Activated CD4-positive, alpha-beta T cell treated with anti-CD3 and anti-CD28 coated beads, Interleukin-10, Interleukin-2, amounts not matched to agents 100 ng/mL and 50 ng/mL, durations not matched to agents 16 hours and 8 hours (primary cell): ENCODE measurements around the gene CERCAM.

Experiments used
- DNase-seq: peaks from one replicate; pipeline ENCODE4 v3.0.0-alpha.2; 2020

CERCAM gene

GRCh38 chr9:128457207-128457606, 36.5 kb downstream of the CERCAM start:
- no peak for DNase-seq

GRCh38 chr9:128459011-128459410, 38.4 kb downstream of the CERCAM start:
- DNase-seq = no peak

- no peak for DNase-seq
Observed at GRCh38 chr9:128469070-128469469, 48.4 kb downstream of the CERCAM start.

- DNase-seq = no peak
Observed at GRCh38 chr9:128470560-128470959, 49.9 kb downstream of the CERCAM start.

- DNase-seq = no peak
Observed at GRCh38 chr9:128473104-128473503, 52.4 kb downstream of the CERCAM start.

- no peak for DNase-seq
Observed at GRCh38 chr9:128475867-128476266, 55.2 kb downstream of the CERCAM start.

- no peak for DNase-seq
Observed at GRCh38 chr9:128479262-128479661, 58.6 kb downstream of the CERCAM start.

GRCh38 chr9:128481561-128481960, 60.9 kb downstream of the CERCAM start:
- no peak for DNase-seq

GRCh38 chr9:128482186-128482585, 61.5 kb downstream of the CERCAM start:
- no peak for DNase-seq

GRCh38 chr9:128484686-128485413, 64.2 kb downstream of the CERCAM start:
- no peak for DNase-seq

GRCh38 chr9:128485414-128485855, 64.8 kb downstream of the CERCAM start:
- no peak for DNase-seq

GRCh38 chr9:128486201-128486600, 65.5 kb downstream of the CERCAM start:
- DNase-seq = no peak
